ENCODE results near the gene GSS. TPM values are rescaled to one million over a fixed set of nuclear protein-coding genes. Genes with fewer than 3 reads are reported as not detected.

GSS gene
- total RNA-seq, 1 donor from 2014 or later = 56.6 TPM

DNA sequence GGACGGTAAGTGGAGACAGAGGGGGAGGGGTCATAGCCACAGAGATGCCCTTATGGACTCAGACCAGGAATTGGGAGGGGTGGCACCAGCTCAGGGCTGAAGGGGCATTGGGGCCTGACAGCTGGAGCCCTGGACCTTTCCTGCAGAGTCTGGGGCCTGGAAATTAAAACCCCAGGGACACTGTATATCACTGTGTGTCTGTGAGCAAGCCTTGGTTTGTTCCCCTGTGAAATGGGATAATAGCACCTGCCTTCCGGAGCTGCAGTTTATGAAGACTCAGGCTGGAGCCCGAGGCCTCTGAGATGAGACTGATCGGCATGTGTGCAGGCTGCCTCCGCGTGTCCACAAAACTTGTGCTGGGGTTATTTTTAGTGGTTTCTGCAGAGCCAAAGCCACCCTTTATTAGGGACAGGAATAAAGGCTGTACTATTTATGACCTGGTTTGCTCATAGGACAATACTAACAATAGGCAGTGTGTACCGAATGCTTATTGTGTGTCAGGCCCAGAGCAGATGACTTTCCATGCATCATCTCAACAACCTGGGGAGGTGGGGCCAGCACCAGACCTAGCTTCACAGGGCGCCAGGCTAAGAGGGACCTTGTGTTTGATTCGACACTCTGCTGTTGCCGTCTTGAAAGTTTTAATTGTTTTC, 22.6 kb upstream of the GSS start:
- no peak for DNase-seq (ENCODE audit: low spot score)

DNA sequence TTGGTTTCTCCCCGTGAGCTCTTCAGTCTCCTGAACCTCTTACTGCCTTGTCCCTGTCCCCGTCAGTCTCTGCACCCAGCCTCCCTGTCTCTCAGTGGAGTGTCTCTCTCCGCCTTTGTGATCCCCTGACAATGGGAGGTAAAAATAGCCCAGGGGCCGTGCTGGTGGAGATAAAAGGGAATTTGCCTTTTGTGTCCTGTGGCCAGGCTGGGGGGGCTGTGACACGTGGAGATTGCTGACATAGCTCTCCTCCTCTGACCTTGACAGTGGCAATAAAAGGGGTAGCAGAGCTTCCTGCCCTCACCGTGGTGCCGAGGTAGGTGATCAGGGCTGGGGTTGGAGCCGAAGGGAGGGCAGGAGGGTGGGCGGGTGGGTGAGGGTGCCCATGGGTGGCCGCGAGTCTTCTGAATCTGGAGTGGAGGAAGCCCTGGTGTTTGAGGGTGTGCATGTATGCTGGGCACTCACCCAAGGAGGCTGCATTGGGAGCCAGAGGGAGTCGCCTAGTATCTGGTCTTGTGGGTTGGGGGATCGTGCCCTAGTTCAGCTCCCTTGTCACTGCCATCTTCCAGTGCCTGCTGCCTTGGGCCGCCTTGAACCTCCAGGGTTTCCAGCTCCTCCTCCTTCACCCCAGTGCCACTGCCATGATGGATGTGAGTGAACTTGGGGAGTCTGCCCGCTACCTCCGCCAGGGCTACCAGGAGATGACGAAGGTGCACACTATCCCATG, 21.9 kb upstream of the GSS start:
- DNase-seq (ENCODE audit: low spot score) = no peak

DNA sequence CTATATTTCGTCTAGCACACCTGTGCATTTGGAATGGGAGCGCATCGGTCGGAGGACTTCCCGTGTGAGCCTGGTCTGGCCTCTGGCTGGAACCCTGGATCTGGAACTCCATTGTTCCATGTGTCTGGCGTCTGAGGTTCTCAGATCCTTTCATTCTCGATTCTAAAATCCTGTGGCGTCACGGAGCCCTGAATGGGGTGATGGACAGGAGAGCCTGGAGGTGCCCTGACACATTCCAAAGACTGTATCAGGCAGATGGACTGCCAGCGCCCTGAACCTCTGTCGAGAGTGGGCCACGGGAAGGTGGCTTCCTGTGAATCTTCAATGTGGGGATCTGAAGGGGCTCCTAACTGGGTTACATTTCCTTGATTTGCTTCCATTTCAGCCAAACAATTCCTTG, 20.7 kb upstream of the GSS start:
- no peak for DNase-seq (ENCODE audit: low spot score)

DNA sequence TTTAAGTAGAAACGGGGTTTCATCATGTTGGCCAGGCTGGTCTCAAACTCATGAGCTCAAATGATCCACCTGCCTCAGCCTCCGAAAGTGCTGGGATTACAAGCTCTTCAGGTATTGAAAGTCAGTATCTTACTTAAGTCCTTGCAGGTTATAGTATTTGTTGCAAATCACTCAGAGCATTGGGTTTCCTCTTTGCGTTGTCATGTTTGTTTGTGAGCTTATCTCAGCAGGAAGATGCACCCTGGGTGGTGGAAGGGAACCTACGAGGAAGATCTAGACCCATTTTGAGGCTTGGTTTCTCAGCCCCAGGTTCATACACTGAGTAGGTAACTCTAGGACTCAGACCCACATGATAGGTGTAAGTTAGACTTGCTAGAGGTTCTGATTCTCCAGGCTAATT, 18.6 kb upstream of the GSS start:
- no peak for DNase-seq (ENCODE audit: low spot score)

DNA sequence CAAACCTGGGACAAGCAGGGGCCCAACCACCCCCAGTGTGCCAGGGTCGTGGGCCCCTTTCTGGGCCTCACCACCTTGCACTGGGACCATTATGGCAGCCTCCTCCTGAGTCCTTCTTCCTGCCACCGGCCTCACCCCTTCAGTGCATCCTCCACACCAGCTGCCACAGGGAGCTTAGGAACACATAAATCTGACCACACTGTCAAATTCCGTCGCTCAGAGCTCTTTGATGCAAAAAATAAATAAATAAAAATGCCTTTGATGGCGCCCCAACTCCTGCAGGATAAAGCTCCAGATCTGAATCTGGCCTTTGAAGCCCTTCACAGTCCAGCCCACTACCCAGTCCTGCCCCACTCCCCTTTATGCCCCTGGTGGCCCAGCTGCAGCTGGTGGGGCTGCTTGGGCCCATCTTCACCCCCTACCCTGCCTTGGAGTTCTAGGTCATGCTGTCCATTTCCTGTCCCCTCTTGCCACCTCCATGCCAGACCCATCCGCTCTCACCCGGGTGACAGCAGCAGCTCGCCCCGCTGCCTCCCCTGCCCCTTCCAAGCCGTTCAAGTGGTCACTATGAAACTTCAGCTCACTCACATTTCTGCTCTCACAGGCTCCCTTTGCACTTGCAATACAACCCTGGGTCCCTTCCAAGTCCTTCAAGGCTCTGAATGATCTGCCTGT, 16.1 kb upstream of the GSS start:
- no peak for DNase-seq (ENCODE audit: low spot score)

DNA sequence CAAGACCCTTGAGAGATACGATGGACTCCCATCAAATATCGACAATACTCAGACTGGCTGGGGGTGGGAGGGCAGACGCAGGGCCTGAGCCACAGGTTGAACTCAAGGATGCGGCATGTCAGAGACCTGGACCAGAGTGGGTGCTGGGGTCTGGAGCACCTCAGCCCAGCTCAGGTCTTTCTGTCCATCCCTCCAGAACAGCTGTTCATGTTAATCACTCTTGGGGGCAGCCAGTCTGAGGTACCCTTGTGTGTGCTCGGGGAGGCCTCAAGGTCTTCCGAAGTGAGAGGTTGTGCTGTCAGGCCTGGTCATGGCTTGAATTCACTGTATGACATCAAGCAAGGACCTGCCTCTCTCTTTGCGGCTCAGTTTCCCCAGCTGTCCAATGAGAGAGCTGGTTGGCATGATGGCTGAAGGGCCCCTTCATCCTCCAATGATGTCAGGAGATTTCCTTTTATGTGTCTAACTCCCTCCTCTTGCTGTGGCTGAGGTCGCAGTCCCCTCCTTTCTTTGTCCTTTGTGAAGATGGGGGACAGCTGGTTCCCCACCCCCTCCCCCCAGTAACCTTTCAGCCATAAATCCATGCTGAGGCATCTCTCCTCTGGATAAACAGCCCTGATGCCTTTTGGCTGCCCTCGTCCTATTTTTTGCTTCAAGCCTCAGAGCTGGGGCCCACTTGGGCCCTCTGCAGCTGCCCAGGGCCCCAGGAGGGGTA, 15.4 kb upstream of the GSS start:
- no peak for DNase-seq (ENCODE audit: low spot score)

DNA sequence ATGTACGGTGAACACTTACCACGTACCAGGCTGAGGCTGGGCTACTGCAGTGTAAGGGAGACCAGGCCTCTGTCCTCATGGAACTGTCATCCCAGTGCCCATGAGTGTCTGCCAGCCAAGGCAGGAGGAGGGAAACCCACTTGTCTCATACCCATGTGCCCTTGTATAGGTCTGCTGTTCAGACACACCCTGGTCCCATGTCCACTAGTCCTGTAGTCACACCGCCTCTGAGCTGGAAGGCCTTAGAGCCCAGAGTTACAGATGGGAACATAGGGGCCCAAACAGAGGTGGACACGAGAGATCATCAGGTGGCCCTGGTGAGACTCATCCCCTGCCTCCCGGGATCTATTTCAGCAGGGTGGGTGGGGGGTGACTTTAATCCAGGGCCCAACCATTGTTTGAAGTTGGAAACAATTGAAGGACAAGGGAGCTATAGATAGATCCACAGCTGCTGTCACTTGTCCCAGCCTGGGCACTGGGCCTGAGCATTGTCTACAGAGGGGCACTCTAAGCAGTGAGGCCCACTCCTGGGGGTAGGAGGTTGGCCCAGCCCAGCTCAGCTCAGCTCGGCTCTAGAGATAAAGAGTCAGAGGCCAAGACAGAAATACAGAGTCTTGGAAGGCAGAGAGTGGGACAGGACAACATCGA, 14.7 kb upstream of the GSS start:
- no peak for DNase-seq (ENCODE audit: low spot score)

DNA sequence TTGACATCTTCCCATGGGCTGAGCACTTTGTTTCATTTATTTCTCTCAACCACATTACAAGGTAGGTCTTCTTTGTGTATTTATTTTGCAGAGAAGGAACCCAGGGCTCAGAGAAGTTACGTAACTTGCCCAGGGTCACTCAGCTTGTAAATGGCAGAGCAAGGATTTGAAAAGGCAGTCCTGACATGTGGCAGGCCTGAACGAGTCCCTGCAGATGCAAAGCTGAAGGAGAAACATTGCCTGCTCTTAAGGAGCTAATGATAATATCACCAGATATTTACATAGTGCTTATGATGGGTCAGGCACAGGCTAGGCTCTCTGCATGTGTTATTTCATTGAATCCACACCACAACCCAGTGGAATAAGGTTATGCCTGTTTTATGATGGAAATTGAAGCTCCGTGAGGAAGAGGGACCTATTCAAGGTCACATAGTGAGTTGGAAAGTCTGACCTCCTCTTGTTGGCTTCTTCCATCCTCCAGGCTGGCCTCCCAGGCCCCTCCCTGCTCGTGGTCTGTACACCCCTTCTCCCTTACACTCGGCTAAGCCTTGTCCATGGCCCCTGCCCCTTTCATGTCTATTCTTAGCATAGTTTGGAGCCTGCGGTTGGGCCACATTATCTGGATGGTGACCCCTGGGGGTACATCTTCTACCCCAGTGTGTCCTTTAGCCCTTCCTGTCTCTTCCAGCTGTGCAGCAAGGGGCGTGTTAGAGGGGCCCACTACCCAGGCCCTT, 12.6 kb upstream of the GSS start:
- DNase-seq (ENCODE audit: low spot score) = no peak

DNA sequence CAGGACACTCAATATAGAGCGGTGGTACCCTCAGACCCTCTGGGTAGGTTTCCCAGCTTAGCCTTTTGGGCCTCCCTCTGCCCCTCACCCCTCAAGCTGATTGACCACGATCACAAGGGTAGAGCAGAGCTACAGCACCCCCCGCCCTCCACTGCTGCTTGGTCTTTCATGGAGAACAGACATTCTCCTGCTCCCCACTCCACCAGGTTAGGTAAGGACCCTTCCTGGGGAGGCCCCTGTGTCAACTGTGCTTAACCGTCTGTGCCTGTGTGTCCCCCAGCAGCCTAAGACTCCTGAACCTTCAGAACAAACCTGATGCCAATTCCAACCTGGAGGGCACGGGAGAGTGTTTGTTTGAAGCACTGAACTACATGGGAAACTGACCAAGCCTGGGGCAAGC, 11.8 kb upstream of the GSS start:
- DNase-seq (ENCODE audit: low spot score) = no peak

DNA sequence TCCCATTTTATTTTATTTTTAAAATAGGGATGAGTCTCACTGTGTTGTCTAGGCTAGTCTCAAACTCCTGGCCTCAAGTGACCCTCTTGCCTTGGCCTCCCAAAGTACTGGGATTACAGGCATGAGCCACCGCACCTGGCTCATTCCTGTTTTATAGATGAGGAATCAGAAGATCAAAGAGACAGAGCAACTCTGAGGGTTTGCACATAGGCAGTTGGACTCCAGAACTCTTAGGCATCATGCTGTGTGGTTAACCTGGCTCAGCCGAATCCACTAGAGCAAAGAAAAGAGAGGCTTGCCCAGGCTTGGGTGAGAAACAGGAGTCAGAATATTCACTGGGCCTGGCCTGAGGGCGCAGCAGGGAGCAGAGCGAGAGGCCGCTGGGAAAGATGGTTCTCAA, 9.4 kb upstream of the GSS start:
- no peak for DNase-seq (ENCODE audit: low spot score)

DNA sequence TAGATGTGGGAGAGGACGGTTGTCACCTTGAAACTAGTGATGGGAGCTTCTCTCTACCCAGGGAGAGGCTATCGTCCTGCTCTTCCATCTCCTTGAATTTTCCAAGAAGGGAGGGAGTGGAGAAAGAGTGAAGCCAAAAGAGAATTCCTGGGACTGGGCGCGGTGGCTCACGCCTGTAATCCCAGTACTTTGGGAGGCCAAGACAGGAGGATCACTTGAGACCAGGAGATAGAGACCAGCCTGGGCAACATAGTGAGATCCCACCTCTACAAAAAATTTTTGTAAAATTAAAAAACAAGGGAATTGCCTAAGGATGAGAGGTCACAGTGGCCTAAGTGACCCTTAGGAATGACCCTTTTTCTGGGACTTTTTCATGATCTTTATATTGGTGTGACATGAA, 8.9 kb upstream of the GSS start:
- DNase-seq (ENCODE audit: low spot score) = no peak

DNA sequence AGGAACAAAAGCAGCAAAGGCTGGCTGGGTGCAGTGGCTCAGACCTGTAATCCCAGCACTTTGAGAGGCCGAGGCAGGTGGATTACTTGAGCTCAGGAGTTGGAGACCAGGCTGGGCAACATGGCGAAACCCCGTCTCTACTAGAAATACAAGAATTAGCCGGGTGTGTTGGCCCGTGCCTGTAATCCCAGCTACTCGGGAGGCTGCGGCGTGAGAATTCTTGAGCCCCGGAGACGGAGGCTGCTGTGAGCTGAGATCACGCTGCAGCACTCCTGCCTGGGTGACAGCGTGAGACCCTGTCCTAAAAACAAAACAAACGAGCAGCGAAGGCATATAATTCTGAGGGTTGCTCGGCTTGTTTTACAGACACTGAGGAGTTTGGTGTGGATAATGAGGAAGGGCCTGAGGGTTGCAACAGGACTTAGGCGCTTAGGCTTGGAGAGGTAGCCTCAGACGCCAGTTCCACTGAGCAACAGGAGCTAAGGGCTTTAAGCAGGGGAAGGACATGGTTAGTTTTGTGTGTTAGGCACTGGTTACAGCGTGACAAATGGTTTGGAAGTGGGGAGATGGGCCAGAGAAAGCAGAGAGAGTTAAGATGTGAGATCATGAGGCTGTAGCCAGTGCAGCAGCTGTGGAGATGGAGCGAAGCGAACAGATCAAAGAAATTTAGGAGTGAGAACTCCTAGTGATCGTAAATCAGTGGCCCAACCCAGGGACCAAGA, 1.3 kb upstream of the GSS start:
- no peak for DNase-seq (ENCODE audit: low spot score)

DNA sequence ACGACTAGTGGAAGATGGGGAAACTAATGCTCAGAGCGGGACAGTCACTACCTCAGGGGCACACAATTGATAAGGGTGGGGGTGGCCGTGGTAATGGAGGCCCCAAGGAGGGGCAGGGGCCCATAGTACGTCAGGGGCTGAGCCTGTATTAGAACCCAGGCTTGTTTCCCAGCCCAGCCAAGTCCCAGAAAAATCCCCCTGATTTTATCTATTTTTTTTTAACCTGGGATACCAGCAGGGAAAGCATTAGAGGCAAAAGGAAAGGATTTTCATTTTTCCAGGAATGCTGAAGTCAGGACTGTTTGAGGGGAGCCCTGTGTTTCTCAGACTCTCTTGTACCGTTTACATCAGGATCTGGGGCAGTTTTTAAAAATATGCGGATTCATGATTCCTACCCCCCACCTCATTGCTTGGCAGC, 444 bp upstream of the GSS start:
- DNase-seq (ENCODE audit: low spot score) = no peak

DNA sequence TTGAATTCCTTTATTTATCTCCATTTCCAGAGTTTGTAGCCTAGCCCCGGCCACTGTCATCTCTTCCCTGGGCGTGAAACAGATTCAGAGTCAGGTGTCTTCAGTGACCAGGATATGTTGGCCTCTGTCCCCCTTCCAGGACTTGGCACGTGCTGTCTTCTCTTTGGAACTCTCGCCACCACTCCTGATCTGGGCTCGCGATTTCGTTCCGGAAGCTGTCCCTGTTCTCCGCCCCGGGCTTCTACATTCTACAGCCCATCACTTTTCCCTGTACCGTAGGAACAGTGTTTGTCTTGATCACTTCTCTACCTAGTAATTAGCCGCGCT, 739 bp downstream of the GSS start:
- no peak for DNase-seq (ENCODE audit: low spot score)

DNA sequence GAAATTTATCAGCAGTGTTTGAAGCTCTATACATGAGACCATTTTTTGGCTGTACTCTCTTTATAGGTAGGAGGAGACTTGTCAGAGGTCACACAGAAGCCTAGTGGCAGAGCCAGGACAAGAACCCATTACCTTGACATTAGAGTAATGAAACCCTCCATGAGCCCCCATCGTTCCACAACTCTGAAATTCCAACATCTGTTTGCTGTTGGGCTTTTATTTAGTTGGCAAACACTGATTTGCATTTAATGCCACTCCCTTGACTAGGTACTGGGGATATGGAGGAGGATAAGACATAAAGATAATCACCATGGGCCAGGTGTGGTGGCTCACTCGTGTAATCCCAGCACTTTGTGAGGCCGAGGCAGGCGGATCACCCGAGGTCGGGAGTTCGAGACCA, 1.6 kb downstream of the GSS start:
- DNase-seq (ENCODE audit: low spot score) = no peak

DNA sequence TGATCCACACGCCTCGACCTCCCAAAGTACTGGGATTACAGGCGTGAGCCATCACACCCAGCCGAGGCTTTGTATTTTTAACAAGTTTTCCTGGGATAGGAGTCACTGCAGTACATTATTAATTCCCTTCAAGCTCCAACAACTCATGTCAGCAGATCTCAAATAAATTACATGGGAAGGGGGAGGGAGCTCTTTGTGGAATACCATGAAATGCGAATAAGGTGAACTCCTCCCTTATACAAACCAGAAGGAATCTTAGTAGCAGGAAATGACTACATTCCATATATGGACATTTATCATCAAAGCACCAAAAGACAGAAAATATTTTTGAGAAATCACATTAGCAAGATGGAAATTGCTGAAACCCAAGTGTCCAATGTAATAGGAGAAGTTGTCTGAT, 2.9 kb downstream of the GSS start:
- DNase-seq (ENCODE audit: low spot score) = no peak

DNA sequence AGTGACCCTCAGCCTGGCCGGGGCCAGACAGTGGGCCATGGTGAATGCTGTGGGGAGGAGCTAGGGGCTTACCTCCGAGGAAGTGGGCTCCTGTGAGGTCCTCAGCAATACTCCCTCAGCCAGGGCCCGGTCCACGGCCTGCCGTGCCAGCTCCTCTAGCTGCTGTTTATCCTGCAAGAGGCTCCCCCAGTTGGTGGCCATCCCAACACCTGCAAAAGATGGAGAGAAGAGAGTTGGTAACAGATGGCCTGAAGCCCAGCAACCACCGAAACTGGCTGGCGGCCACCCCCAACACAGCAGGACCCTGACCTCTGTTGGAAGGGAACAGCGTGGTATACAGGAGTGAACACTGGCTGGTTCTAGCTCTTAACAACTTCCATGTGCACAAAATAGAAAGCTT, 4.0 kb downstream of the GSS start:
- DNase-seq (ENCODE audit: low spot score) = no peak

DNA sequence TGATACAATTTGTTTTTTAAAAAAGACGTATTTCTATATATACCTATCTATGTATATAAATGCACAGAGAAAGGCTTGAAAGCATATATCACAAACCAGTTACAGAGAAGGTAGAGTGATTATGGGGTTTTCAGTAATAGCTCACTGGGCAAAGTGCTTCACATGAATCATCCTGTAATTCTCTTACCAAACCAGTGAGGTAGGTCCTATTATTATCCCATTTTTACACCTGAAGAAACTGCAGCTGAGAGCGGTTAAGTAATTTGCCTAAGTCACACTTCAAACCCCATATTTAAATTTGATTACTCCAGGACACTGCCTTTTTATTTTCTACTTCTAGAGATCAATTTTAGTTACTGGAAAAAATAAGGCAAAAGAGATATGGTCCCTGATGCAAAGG, 4.4 kb downstream of the GSS start:
- no peak for DNase-seq (ENCODE audit: low spot score)

DNA sequence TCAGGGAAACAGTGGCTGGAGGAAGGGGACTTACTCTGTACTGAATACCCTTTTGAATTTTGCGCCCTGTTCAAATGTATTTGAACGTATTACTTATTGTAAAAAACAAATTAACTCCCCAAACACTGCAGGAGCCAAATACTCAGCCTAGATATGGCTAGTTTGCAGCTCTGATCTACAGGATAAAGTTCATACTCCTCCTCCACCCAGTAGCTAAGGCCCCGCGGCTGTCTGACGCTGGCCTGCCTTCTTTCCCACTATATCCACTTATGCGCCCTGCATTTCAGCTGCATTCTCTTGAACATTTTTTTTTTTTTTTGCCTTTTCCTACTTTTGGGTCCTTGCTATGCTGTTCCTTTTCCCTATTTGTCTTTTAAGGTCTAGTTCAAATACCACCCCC, 6.5 kb downstream of the GSS start:
- DNase-seq (ENCODE audit: low spot score) = no peak

DNA sequence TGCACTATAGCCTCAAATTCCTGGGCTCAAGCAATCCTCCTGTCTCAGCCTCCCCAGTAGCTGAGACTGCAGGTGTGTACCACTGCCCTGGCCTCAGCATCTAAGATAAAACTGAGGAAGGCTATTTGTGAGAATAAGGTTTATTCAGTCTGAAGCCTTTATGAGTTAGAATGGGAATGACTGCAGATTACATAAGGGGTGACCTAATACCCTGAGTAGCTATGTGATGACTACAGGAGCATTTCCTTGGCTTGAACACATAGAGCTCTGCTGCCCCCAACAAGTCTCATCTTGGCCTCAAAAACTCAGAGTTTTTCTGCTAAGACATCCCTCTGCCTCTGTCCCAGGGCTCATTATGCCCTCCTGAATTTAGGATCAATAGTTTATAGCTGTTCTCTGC, 7.6 kb downstream of the GSS start:
- no peak for DNase-seq (ENCODE audit: low spot score)

DNA sequence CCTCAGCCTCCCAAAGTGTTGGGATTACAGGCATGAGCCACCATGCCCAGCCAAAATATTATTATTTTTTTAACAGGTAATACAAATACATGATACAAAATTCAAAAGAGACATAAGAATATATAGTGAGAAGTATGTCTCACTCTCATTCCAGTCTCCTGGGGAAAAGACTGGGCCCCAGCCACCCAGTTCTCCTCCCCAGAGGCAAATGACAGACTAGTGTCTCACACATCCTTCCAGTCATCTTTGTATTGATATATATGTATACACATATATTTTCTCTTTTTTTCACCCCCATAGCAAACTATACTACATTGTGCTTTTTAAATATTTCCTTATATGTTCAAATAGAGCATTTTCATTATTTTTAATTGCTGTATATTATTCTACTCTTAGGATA, 8.3 kb downstream of the GSS start:
- DNase-seq (ENCODE audit: low spot score) = no peak
